Stomach (tissue), 4 donors: ENCODE measurements around the gene TTC24.

Experiments
- EP300 ChIP-seq: sonication (generic); formaldehyde crosslinking; IDR thresholded peaks from one replicate; pipeline ENCODE4 v1.6.1; 2017; ENCODE audit warnings: antibody characterized with exemption
- POLR2A ChIP-seq, 4 donors: fragments of 450-650 bp; IDR thresholded peaks; one replicate each; pipeline ENCODE4 v1.6.1; 2016; ENCODE audit warnings: antibody characterized with exemption in 4 of 4, control low read depth in 2 of 4, mild to moderate bottlenecking in 1 of 4, moderate library complexity in 1 of 4
- TF ChIP-seq, protein P1 (sequence below), 7 experiments: fragments of 450-650 bp in 4 of 7; fragments of 200-600 bp in 3 of 7; sonication (generic) in 3 of 7; IDR thresholded peaks; one replicate each; pipeline ENCODE4 v1.5.1; 2016 to 2019; ENCODE audit warnings: antibody characterized with exemption in 7 of 7, control low read depth in 2 of 7, mild to moderate bottlenecking in 1 of 7

DNA sequence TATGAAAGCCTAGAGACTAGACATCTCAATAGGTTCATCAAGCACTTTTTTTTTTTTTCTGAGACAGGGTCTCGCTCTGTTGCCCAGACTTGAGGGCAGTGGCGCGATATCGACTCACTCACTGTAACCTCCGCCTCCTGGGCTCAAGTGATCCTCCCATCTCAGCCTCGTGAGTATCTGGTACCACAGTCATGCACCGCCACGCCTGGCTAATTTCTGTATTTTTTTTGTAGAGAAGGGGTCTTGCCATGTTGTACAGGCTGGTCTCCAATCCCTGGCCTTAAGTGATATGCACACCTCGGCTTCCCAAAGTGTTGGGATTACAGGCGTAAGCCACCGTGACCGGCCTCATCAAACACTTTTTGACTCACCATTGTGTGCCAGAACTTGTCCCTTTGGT is 22.4 kb downstream of the TTC24 start:
- TF ChIP-seq, protein P1, sequence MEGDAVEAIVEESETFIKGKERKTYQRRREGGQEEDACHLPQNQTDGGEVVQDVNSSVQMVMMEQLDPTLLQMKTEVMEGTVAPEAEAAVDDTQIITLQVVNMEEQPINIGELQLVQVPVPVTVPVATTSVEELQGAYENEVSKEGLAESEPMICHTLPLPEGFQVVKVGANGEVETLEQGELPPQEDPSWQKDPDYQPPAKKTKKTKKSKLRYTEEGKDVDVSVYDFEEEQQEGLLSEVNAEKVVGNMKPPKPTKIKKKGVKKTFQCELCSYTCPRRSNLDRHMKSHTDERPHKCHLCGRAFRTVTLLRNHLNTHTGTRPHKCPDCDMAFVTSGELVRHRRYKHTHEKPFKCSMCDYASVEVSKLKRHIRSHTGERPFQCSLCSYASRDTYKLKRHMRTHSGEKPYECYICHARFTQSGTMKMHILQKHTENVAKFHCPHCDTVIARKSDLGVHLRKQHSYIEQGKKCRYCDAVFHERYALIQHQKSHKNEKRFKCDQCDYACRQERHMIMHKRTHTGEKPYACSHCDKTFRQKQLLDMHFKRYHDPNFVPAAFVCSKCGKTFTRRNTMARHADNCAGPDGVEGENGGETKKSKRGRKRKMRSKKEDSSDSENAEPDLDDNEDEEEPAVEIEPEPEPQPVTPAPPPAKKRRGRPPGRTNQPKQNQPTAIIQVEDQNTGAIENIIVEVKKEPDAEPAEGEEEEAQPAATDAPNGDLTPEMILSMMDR (IDR thresholded peaks at IDR 0.05), result no peak
- TF ChIP-seq POLR2A (IDR thresholded peaks at IDR 0.05), result no peak
- TF ChIP-seq EP300, result no peak
